Mesendoderm (in vitro differentiated cells): Measurements from ENCODE around the gene FGF12.

Experiments
- DNase-seq: peaks from one replicate; pipeline ENCODE4 v3.0.0; 2013
- H2AK5ac ChIP-seq: 2 replicates; pipeline ENCODE4 v1.6.1; 2013; ENCODE audit warnings: low read length, inconsistent platforms
- H2BK120ac ChIP-seq: 2 replicates; pipeline ENCODE4 v1.6.1; 2013; ENCODE audit warnings: low read depth, mild to moderate bottlenecking, low read length, moderate library complexity, mixed read lengths
- H2BK15ac ChIP-seq: replicated peaks from 2 replicates; pipeline ENCODE4 v1.6.1; 2013; ENCODE audit warnings: low read depth, mild to moderate bottlenecking, moderate library complexity
- H2BK5ac ChIP-seq: 2 replicates; pipeline ENCODE4 v1.6.1; 2013; ENCODE audit warnings: low read length, inconsistent platforms
- H3K18ac ChIP-seq: 2 replicates; pipeline ENCODE4 v1.6.1; 2013; ENCODE audit warnings: mild to moderate bottlenecking, low read length, mixed read lengths
- H3K23ac ChIP-seq: one replicate; pipeline ENCODE4 v1.6.1; 2013; ENCODE audit warnings: low read length
- H3K27ac ChIP-seq: 2 replicates; pipeline ENCODE4 v1.5.1; 2013; ENCODE audit warnings: low read depth, mild to moderate bottlenecking, inconsistent platforms, low read length, moderate library complexity
- H3K27me3 ChIP-seq: 2 replicates; pipeline ENCODE4 v1.6.1; 2013; ENCODE audit warnings: low read length, control low read depth, mild to moderate bottlenecking, inconsistent platforms; ENCODE audit not compliant: insufficient read depth, poor library complexity
- H3K36me3 ChIP-seq: 2 replicates; pipeline ENCODE4 v1.6.1; 2013; ENCODE audit warnings: low read length, inconsistent platforms; ENCODE audit not compliant: control insufficient read depth, insufficient read depth
- H3K4ac ChIP-seq: one replicate; pipeline ENCODE4 v1.6.1; 2013; ENCODE audit warnings: low read depth, mild to moderate bottlenecking, low read length, moderate library complexity
- H3K4me1 ChIP-seq: 2 replicates; pipeline ENCODE4 v1.6.1; 2013; ENCODE audit warnings: low read depth, low read length, inconsistent platforms; ENCODE audit not compliant: control insufficient read depth
- H3K4me2 ChIP-seq: 2 replicates; pipeline ENCODE4 v1.6.1; 2013; ENCODE audit warnings: low read length
- H3K4me3 ChIP-seq: 2 replicates; pipeline ENCODE4 v1.5.1; 2013; ENCODE audit warnings: mild to moderate bottlenecking, low read length
- H3K56ac ChIP-seq: one replicate; pipeline ENCODE4 v1.6.1; 2013; ENCODE audit warnings: low read length
- H3K79me1 ChIP-seq: 2 replicates; pipeline ENCODE4 v1.6.1; 2013; ENCODE audit warnings: low read length, inconsistent platforms
- H3K79me2 ChIP-seq: 2 replicates; pipeline ENCODE4 v1.6.1; 2013; ENCODE audit warnings: mild to moderate bottlenecking, low read length; ENCODE audit not compliant: control insufficient read depth, insufficient read depth
- H3K9ac ChIP-seq: 2 replicates; pipeline ENCODE4 v1.6.1; 2013; ENCODE audit warnings: low read length, inconsistent platforms
- H4K5ac ChIP-seq: one replicate; pipeline ENCODE4 v1.6.1; 2013; ENCODE audit warnings: low read length
- H4K8ac ChIP-seq: one replicate; pipeline ENCODE4 v1.6.1; 2013; ENCODE audit warnings: low read depth, mild to moderate bottlenecking, control low read depth, low read length, moderate library complexity
- WGBS: extraction: QIAGEN DNeasy Blood & Tissue Kit; methylation state at CpG from one replicate; pipeline ENCODE4 v1.1.7; 2013; ENCODE audit warnings: low lambda C conversion rate, missing lambda C conversion rate; ENCODE audit not compliant: insufficient coverage; ENCODE audit errors: extremely low coverage; 5-methylcytosine and 5-hydroxymethylcytosine counted together

FGF12 gene

GRCh38 chr3:192331749-192332385 is 395.5 kb downstream of the FGF12 start:
- no peak for DNase-seq
- no peak overlapping the region for H3K23ac ChIP-seq
- no peak overlapping the region for H3K9ac ChIP-seq
- H2BK120ac ChIP-seq, result no peak overlapping the region
- H3K4me3 ChIP-seq, result no peak overlapping the region
- no peak overlapping the region for H2BK15ac ChIP-seq
- H3K27me3 ChIP-seq, result no peaks in the 10 kb centered on the region
- no peak overlapping the region for H3K27ac ChIP-seq
- H3K79me1 ChIP-seq, result no peaks in the 10 kb centered on the region
- H4K8ac ChIP-seq, result no peak overlapping the region
- H2BK5ac ChIP-seq, result no peak overlapping the region
- no peak overlapping the region for H2AK5ac ChIP-seq
- no peaks in the 10 kb centered on the region for H3K79me2 ChIP-seq
- no peak overlapping the region for H3K4ac ChIP-seq
- H3K4me2 ChIP-seq, result no peak overlapping the region
- H3K56ac ChIP-seq, result no peak overlapping the region
- no peak overlapping the region for H3K18ac ChIP-seq
- H4K5ac ChIP-seq, result no peak overlapping the region
- H3K36me3 ChIP-seq, result no peaks in the 10 kb centered on the region
- 100% methylated on average over 1 of the region's 3 CpGs for WGBS
- no peaks in the 10 kb centered on the region for H3K4me1 ChIP-seq

- Histone ChIP-seq H2AK5ac (no peak overlapping the region), H3K27me3 (no peaks in the 10 kb centered on the region), H2BK120ac (no peak overlapping the region), H3K79me1 (no peaks in the 10 kb centered on the region), H3K4ac (no peak overlapping the region), H3K4me3 (no peak overlapping the region), H3K79me2 (no peaks in the 10 kb centered on the region), H4K5ac (no peak overlapping the region), H3K4me1 (no peaks in the 10 kb centered on the region), H3K18ac (no peak overlapping the region), H2BK5ac (no peak overlapping the region), H3K9ac (no peak overlapping the region), H3K23ac (no peak overlapping the region), H3K36me3 (no peaks in the 10 kb centered on the region), H3K56ac (no peak overlapping the region), H3K4me2 (no peak overlapping the region), H4K8ac (no peak overlapping the region), H2BK15ac (no peak overlapping the region), H3K27ac (no peak overlapping the region)
- no peak for DNase-seq
- no CpG with 5 or more reads among the region's 2 CpGs for WGBS
Observed at GRCh38 chr3:192326656-192327055, 400.7 kb downstream of the FGF12 start.

GRCh38 chr3:192317564-192317963 is 409.8 kb downstream of the FGF12 start:
- WGBS, result no CpG with 5 or more reads among the region's 2 CpGs
- no peaks in the 10 kb centered on the region for H3K36me3 ChIP-seq
- no peak overlapping the region for H4K5ac ChIP-seq
- no peak overlapping the region for H3K4me2 ChIP-seq
- no peak overlapping the region for H3K56ac ChIP-seq
- H4K8ac ChIP-seq, result no peak overlapping the region
- H2BK5ac ChIP-seq, result no peak overlapping the region
- no peaks in the 10 kb centered on the region for H3K27me3 ChIP-seq
- H3K4me3 ChIP-seq, result no peak overlapping the region
- H3K79me1 ChIP-seq, result no peaks in the 10 kb centered on the region
- no peak overlapping the region for H2AK5ac ChIP-seq
- DNase-seq, result no peak
- H2BK120ac ChIP-seq, result no peak overlapping the region
- H3K4ac ChIP-seq, result no peak overlapping the region
- no peak overlapping the region for H2BK15ac ChIP-seq
- no peak overlapping the region for H3K9ac ChIP-seq
- no peaks in the 10 kb centered on the region for H3K4me1 ChIP-seq
- no peak overlapping the region for H3K18ac ChIP-seq
- H3K27ac ChIP-seq, result no peak overlapping the region
- H3K23ac ChIP-seq, result no peak overlapping the region
- no peaks in the 10 kb centered on the region for H3K79me2 ChIP-seq

GRCh38 chr3:192313605-192314004 is 413.7 kb downstream of the FGF12 start:
- H3K4me3 ChIP-seq, result no peak overlapping the region
- no peaks in the 10 kb centered on the region for H3K79me2 ChIP-seq
- H3K4ac ChIP-seq, result no peak overlapping the region
- no peak overlapping the region for H3K56ac ChIP-seq
- H3K9ac ChIP-seq, result no peak overlapping the region
- H3K18ac ChIP-seq, result no peak overlapping the region
- H2BK15ac ChIP-seq, result no peak overlapping the region
- DNase-seq, result no peak
- H3K27me3 ChIP-seq, result no peaks in the 10 kb centered on the region
- no peak overlapping the region for H4K8ac ChIP-seq
- H3K27ac ChIP-seq, result no peak overlapping the region
- no peaks in the 10 kb centered on the region for H3K4me1 ChIP-seq
- no peak overlapping the region for H3K4me2 ChIP-seq
- no peak overlapping the region for H3K23ac ChIP-seq
- H2BK5ac ChIP-seq, result no peak overlapping the region
- no peaks in the 10 kb centered on the region for H3K79me1 ChIP-seq
- no peak overlapping the region for H2AK5ac ChIP-seq
- H4K5ac ChIP-seq, result no peak overlapping the region
- H2BK120ac ChIP-seq, result no peak overlapping the region
- H3K36me3 ChIP-seq, result no peaks in the 10 kb centered on the region

GRCh38 chr3:192307631-192308030 is 419.7 kb downstream of the FGF12 start:
- H3K4me2 ChIP-seq, result no peak overlapping the region
- no peaks in the 10 kb centered on the region for H3K4me1 ChIP-seq
- no CpG with 5 or more reads among the region's 3 CpGs for WGBS
- no peaks in the 10 kb centered on the region for H3K27me3 ChIP-seq
- H3K79me1 ChIP-seq, result no peaks in the 10 kb centered on the region
- DNase-seq, result no peak
- H3K18ac ChIP-seq, result no peak overlapping the region
- H4K5ac ChIP-seq, result no peak overlapping the region
- no peak overlapping the region for H3K4me3 ChIP-seq
- no peak overlapping the region for H3K23ac ChIP-seq
- no peak overlapping the region for H2AK5ac ChIP-seq
- no peak overlapping the region for H3K9ac ChIP-seq
- H4K8ac ChIP-seq, result no peak overlapping the region
- no peaks in the 10 kb centered on the region for H3K79me2 ChIP-seq
- H3K36me3 ChIP-seq, result no peaks in the 10 kb centered on the region
- no peak overlapping the region for H3K4ac ChIP-seq
- no peak overlapping the region for H2BK5ac ChIP-seq
- no peak overlapping the region for H3K27ac ChIP-seq
- H2BK120ac ChIP-seq, result no peak overlapping the region
- H3K56ac ChIP-seq, result no peak overlapping the region
- H2BK15ac ChIP-seq, result no peak overlapping the region

GRCh38 chr3:192303235-192303634 is 424.1 kb downstream of the FGF12 start:
- Histone ChIP-seq H2AK5ac (no peak overlapping the region), H3K4me1 (no peaks in the 10 kb centered on the region), H4K8ac (no peak overlapping the region), H2BK120ac (no peak overlapping the region), H3K4me2 (no peak overlapping the region), H2BK15ac (no peak overlapping the region), H3K27me3 (no peaks in the 10 kb centered on the region), H3K27ac (no peak overlapping the region), H2BK5ac (no peak overlapping the region), H3K23ac (no peak overlapping the region), H3K9ac (no peak overlapping the region), H3K79me2 (no peaks in the 10 kb centered on the region), H3K56ac (no peak overlapping the region), H3K79me1 (no peaks in the 10 kb centered on the region), H3K36me3 (no peaks in the 10 kb centered on the region), H3K4ac (no peak overlapping the region), H3K4me3 (no peak overlapping the region), H4K5ac (no peak overlapping the region), H3K18ac (no peak overlapping the region)
- DNase-seq, result peak; percentile 14
- WGBS, result no CpG with 5 or more reads among the region's 3 CpGs
